GM21717 (cell line): ENCODE results near the gene TMEM150B.
"Not testable (repeated sequence)": the region's sequence is repeated elsewhere in the genome, so short reads cannot be mapped to it uniquely, and the experiment has no call there.

ENCODE experiments used
- ATAC-seq: cut with Tn5 transposase; IDR thresholded peaks from one replicate; pipeline ENCODE4 v1.9.1; 2021; ENCODE audit warnings: mild to moderate bottlenecking, moderate library complexity; ENCODE audit not compliant: unreplicated experiment

Gene TMEM150B

GRCh38 chr19:55339889-55340783, 15.0 kb upstream of the TMEM150B start:
- no peak for ATAC-seq

GRCh38 chr19:55339105-55339888, 14.2 kb upstream of the TMEM150B start, which contains the start of gene KMT5C:
KMT5C (plus strand) TSS chr19:55339876; CDS start chr19:55341937, 2,061 bp downstream.
- ATAC-seq: peak; percentile 72

GRCh38 chr19:55336101-55336500, 11.0 kb upstream of the TMEM150B start:
- no peak for ATAC-seq

DNA sequence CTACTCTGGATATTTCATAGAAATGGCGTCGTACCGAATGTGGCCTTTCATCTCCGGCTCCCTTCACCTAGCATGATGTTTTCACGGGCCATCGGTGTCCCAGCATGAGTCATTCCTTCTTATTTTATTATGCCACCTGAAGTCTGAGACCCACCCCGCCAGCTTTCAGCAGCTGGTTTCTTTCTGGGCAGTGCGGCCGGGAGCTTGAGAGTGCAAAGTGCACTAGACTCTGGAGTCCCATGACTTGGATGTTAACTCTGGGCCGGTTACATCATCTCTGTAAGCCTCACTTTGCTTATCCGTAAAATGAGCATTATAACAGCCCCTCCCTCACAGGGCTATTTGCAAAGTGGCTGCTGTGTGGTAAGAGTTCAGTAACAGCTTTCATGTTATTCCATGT, 8.7 kb upstream of the TMEM150B start:
- no peak for ATAC-seq

DNA sequence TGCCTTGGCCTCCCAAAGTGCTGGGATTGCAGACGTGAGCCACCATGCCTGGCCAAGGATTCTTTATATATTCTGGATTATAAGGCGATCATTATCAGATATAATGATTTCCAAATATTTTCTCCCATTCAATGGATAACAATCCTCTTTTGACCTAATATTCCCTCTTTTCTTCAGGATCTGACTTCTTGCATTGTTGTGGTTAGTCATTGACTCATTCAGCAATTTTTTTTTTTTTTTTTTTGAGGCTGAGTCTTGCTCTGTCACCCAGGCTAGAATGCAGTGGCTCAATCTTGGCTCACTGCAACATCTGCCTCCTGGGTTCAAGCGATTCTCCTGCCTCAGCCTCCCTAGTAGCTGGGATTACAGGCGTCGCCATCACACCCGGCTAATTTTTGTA, 4.7 kb upstream of the TMEM150B start:
- not testable (repeated sequence) for ATAC-seq

- ATAC-seq: not testable (repeated sequence)
These were observed 3.7 kb upstream of the TMEM150B start for GRCh38 chr19:55328774-55329318.

DNA sequence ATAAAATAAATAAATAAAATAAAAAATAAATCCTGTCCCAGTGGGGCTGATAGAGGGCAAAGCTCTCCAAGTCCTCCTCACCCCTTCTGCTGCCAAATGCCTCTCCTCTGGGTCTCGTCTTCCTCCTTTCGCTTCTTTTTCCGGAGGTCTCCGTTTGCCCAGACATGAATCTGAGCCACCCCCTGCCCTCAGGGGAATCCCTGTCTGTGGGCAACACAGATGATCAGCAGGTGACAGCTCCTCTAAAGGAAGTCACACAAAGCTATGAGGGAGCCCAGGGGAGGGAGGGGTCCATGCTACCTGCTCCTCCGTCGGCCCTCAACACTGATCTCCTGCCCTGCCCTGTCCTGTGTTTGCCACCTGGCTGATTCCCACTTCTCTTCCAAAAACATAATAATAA, 479 bp downstream of the TMEM150B start:
- no peak for ATAC-seq

- ATAC-seq: no peak
These were observed 2.8 kb downstream of the TMEM150B start for GRCh38 chr19:55322204-55322885.

DNA sequence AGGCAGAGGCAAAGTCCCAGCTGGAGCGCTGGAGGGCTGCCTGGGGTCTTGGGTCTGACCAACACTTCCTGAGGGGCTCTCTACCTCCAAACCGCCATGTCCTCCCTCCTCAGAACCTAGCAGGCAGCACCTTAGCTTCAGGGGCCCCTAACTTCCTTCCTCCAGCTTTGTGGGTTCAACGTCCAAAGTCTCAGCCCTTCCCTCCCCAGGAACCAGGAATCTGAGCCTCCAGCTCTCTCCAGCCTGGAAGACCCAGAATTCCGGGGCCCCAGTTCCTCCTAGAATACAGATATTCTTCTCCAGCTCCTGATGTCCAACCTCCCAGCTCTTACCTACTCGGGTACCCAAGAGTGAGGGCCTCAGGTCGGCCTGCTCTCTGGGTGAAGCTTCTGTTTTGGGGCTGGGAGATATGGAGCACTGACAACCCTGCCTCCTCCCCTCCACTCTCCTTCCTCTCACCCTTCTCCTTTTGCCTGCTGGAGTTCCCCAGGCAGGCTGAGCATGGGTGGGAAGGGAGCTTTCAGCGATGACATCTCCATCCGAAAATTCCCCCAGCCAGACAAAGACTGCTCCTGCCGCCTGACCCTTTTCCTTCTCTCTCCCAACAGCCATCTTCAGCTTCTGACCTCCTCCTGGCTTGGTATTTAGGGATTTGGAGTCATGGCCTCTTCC, 3.5 kb downstream of the TMEM150B start:
- no peak for ATAC-seq

GRCh38 chr19:55320844-55321419, 4.2 kb downstream of the TMEM150B start:
- ATAC-seq: no peak

GRCh38 chr19:55319785-55320184, 5.4 kb downstream of the TMEM150B start:
- no peak for ATAC-seq

DNA sequence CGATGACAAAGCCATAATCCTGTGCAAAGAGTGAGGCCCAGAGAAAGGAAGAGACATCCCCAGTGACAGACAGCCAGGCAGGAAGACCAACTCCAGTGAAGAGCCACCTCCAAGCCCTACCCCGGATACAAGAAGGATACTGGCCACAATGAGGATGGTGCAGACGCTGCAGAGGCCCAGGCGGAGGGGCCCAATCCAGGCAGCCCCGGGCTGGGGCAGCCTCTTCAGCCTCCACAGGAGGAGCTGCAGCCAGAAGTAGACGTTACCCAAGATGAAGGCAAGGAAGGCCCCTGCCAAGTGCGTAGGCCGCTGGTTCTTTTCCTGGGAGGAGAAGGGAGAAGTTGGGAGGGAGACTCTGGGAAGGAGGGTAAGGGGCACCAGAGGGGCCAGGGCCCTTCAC, 8.5 kb downstream of the TMEM150B start:
- ATAC-seq: no peak

- ATAC-seq: no peak
These were observed 9.1 kb downstream of the TMEM150B start for GRCh38 chr19:55315956-55316525.

DNA sequence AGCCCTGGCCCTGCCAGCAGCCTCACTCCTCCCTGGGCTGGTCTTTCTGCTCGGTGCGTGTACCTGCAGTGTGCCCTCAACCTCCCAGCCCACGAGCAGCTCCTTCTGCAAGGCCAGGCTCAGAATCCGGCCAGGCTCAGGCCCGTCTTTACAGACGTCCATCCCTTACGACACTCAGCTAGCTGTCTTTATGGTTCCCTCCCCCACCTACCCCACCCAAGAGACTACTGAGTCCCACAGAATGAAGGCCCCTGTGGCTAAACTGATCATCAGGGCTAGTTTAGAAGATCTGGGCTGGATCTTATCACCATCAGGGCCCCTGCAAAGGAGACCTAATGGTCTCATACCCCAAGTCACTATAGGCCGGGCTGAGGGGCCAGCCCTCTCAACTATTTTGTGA, 10.7 kb downstream of the TMEM150B start:
- ATAC-seq: no peak

- ATAC-seq: no peak
These were observed 12.3 kb downstream of the TMEM150B start for GRCh38 chr19:55312621-55313512.

DNA sequence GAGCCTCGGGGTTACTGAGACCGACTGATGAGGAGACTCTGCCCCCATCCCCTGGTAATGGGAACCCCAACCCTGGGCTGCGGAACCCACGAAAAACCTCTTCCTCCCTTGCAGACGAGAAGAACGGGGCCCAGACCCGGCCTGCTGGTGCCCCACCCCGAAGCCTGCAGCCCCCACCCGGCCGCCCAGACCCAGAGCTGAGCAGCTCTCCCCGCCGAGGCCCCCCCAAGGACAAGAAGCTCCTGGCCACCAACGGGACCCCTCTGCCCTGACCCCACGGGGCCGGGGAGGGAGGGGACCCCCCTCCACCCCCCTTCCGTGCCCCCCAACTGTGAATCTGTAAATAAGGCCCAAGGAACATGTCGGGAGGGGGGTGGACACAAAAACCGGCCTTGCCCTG, 13.3 kb downstream of the TMEM150B start:
- no peak for ATAC-seq

DNA sequence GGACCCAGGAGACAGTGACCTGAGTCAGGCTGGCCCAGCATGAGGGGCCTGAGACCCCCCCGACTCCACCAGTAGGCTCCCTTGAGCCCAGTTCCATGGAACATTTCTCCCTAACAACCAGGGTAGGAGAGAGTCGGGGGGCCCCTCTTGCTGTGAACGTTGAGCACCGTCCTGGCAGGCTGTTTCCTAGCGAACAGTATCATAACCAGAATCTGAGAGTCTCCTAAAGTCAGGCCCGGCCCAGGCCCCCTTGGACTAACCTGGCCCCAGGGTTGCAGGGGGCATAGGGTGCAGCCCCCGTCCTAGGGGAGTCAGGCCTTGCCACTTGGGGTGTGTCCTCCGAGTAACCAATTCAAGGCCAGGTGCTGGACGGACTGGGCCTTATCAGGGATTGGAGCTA, 13.7 kb downstream of the TMEM150B start:
- no peak for ATAC-seq

DNA sequence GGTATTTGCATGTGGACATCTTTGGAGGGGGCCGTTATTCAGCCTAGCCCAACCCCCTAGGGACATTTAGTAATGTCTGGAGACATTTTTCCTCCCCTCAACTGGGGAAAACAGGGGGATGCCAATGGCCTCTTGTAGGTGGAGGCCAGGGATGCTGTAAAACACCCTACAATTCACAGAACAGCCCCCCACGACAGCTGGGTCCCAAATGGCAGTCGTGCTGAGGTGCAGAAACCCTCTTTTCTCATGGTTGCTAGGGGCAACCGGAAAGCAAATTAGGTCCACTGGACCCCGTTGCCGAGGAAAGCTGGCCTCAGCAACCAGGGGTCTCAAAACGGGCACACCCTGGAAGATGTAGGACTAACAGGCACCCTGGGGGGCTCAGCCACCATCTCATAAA, 14.6 kb downstream of the TMEM150B start:
- ATAC-seq: no peak

- no peak for ATAC-seq
These were observed 15.7 kb downstream of the TMEM150B start for GRCh38 chr19:55309448-55309847.
